Activated CD4-positive, alpha-beta T cell treated with anti-CD3 and anti-CD28 coated beads, Interleukin-2, Interleukin-4, amounts not matched to agents 100 ng/mL and 50 ng/mL, durations not matched to agents 16 hours and 8 hours (primary cell): ENCODE measurements around the gene NSMF.

Experiments used
- DNase-seq: peaks from one replicate; pipeline ENCODE4 v3.0.0-alpha.2; 2020; ENCODE audit warnings: low spot score

The NSMF gene

GRCh38 chr9:137491735-137492432 is 32.8 kb upstream of the NSMF start:
- DNase-seq, result no peak

GRCh38 chr9:137490532-137491186 is 31.5 kb upstream of the NSMF start:
- DNase-seq, result no peak

GRCh38 chr9:137488906-137489305 is 29.8 kb upstream of the NSMF start:
- no peak for DNase-seq

GRCh38 chr9:137488327-137488653 is 29.2 kb upstream of the NSMF start:
- no peak for DNase-seq

GRCh38 chr9:137487454-137488326 is 28.6 kb upstream of the NSMF start:
- no peak for DNase-seq

GRCh38 chr9:137486545-137487453 is 27.7 kb upstream of the NSMF start:
- DNase-seq, result no peak

GRCh38 chr9:137486141-137486490 is 27.0 kb upstream of the NSMF start:
- no peak for DNase-seq

- no peak for DNase-seq
These were observed 26.4 kb upstream of the NSMF start for GRCh38 chr9:137485343-137486140.

- DNase-seq, result no peak
These were observed 25.6 kb upstream of the NSMF start for GRCh38 chr9:137484551-137485315.

GRCh38 chr9:137482094-137482781 is 23.1 kb upstream of the NSMF start:
- no peak for DNase-seq

GRCh38 chr9:137480686-137481683 is 21.9 kb upstream of the NSMF start:
- DNase-seq, result no peak

GRCh38 chr9:137479892-137480685 is 21.0 kb upstream of the NSMF start:
- no peak for DNase-seq

GRCh38 chr9:137478962-137479861 is 20.1 kb upstream of the NSMF start:
- DNase-seq, result no peak

GRCh38 chr9:137478613-137478961 is 19.5 kb upstream of the NSMF start:
- no peak for DNase-seq

- DNase-seq, result no peak
These were observed 18.9 kb upstream of the NSMF start for GRCh38 chr9:137477778-137478612.

GRCh38 chr9:137476856-137477255 is 17.7 kb upstream of the NSMF start:
- DNase-seq, result no peak
